ENCODE measurements around the gene PLCD1.

The PLCD1 gene

GRCh38 chr3:38001456-38002081 is 27.9 kb downstream of the PLCD1 start:
- DNase-seq (ENCODE audit: insufficient read length, low spot score), result no peak
- FAIRE-seq, result no peak

- no peak for DNase-seq (ENCODE audit: insufficient read length, low spot score)
- FAIRE-seq, result no peak
These were observed 28.4 kb downstream of the PLCD1 start for GRCh38 chr3:38000965-38001455.

- FAIRE-seq, result no peak
- DNase-seq (ENCODE audit: insufficient read length, low spot score), result no peak
These were observed 29.1 kb downstream of the PLCD1 start for GRCh38 chr3:38000242-38000916.

GRCh38 chr3:37999836-38000235 is 29.6 kb downstream of the PLCD1 start:
- no peak for FAIRE-seq
- no peak for DNase-seq (ENCODE audit: insufficient read length, low spot score)

GRCh38 chr3:37997791-37998370 is 31.6 kb downstream of the PLCD1 start:
- FAIRE-seq, result no peak
- DNase-seq (ENCODE audit: insufficient read length, low spot score), result no peak

- no peak for DNase-seq (ENCODE audit: insufficient read length, low spot score)
These were observed 32.1 kb downstream of the PLCD1 start for GRCh38 chr3:37997342-37997741.

GRCh38 chr3:37996785-37997301 is 32.6 kb downstream of the PLCD1 start:
- peak; percentile 67 for DNase-seq (ENCODE audit: insufficient read length, low spot score)
- peak; percentile 96 for FAIRE-seq

More at GRCh38 chr3:37997342-37997741, 32.1 kb downstream of the PLCD1 start:
- no peak for FAIRE-seq

GRCh38 chr3:37995652-37996641 is 33.5 kb downstream of the PLCD1 start:
- FAIRE-seq, result no peak
- DNase-seq (ENCODE audit: insufficient read length, low spot score), result no peak

GRCh38 chr3:37994639-37994972 is 34.8 kb downstream of the PLCD1 start:
- FAIRE-seq, result no peak
- no peak for DNase-seq (ENCODE audit: insufficient read length, low spot score)

- DNase-seq (ENCODE audit: insufficient read length, low spot score), result peak; percentile 40
- peak; percentile 92 for FAIRE-seq
These were observed 35.4 kb downstream of the PLCD1 start for GRCh38 chr3:37993820-37994638.

GRCh38 chr3:37993460-37993819 is 36.0 kb downstream of the PLCD1 start:
- FAIRE-seq (no peak), DNase-seq (ENCODE audit: insufficient read length, low spot score) (no peak)

GRCh38 chr3:37993067-37993455 is 36.4 kb downstream of the PLCD1 start:
- FAIRE-seq (peak; percentile 72), DNase-seq (ENCODE audit: insufficient read length, low spot score) (no peak)

GRCh38 chr3:37992271-37993066 is 37.0 kb downstream of the PLCD1 start:
- DNase-seq (ENCODE audit: insufficient read length, low spot score) (no peak), FAIRE-seq (no peak)

GRCh38 chr3:37991823-37992222 is 37.6 kb downstream of the PLCD1 start:
- no peak for DNase-seq (ENCODE audit: insufficient read length, low spot score)
- no peak for FAIRE-seq

- DNase-seq (ENCODE audit: insufficient read length, low spot score) (no peak), FAIRE-seq (no peak)
These were observed 38.3 kb downstream of the PLCD1 start for GRCh38 chr3:37991109-37991508.

- no peak for FAIRE-seq
- DNase-seq (ENCODE audit: insufficient read length, low spot score), result no peak
These were observed 38.9 kb downstream of the PLCD1 start, which contains the start of gene VILL for GRCh38 chr3:37990527-37990926. Gene VILL (plus strand): TSS chr3:37990786. CDS start chr3:37993673, 2,887 bp downstream.

- DNase-seq (ENCODE audit: insufficient read length, low spot score), result no peak
- FAIRE-seq, result no peak
These were observed 39.5 kb downstream of the PLCD1 start for GRCh38 chr3:37989821-37990480.

- DNase-seq (ENCODE audit: insufficient read length, low spot score), result no peak
- FAIRE-seq, result no peak
These were observed 40.4 kb downstream of the PLCD1 start for GRCh38 chr3:37988931-37989525.
